Prostate gland (tissue), 2 donors: Measurements from ENCODE around the gene ABCA13. TPM values are rescaled to one million over a fixed set of nuclear protein-coding genes. Genes with fewer than 3 reads are reported as not detected.

Experiments used
- DNase-seq: peaks from one replicate; pipeline ENCODE4 v3.0.0-alpha.2; 2019; ENCODE audit warnings: low spot score
- H3K27ac ChIP-seq, 2 donors: fragments of 200-600 bp; sonication (generic); 2 replicates each; pipeline ENCODE4 v1.5.1; 2017 to 2019
- H3K27me3 ChIP-seq: fragments of 200-600 bp; sonication (generic); replicated peaks from 2 replicates; pipeline ENCODE4 v1.5.1; 2019; ENCODE audit not compliant: insufficient read depth
- H3K36me3 ChIP-seq, 2 donors: fragments of 200-600 bp; sonication (generic); 1 replicate in 1 of 2; 2 replicates in 1 of 2; pipeline versions ENCODE4 v1.5.1 to v1.8.1; 2017 to 2019
- H3K4me1 ChIP-seq: fragments of 200-600 bp; sonication (generic); replicated peaks from 2 replicates; pipeline ENCODE4 v1.5.1; 2019
- H3K4me3 ChIP-seq, 2 donors: fragments of 200-600 bp; sonication (generic); 2 replicates each; pipeline ENCODE4 v1.5.1; 2017 to 2019
- H3K9me3 ChIP-seq: fragments of 200-600 bp; sonication (generic); 2 replicates; pipeline ENCODE4 v1.5.1; 2017
- POLR2A ChIP-seq: fragments of 450-650 bp; IDR thresholded peaks from one replicate; pipeline ENCODE4 v1.6.1; 2016; ENCODE audit warnings: antibody characterized with exemption, mild to moderate bottlenecking
- POLR2AphosphoS5 ChIP-seq: sonication (generic); formaldehyde crosslinking; IDR thresholded peaks from one replicate; pipeline ENCODE4 v1.6.1; 2017; ENCODE audit warnings: antibody characterized with exemption
- WGBS: methylation state at CpG from one replicate; pipeline ENCODE4 v1.1.5; 2018; 5-methylcytosine and 5-hydroxymethylcytosine counted together
- intact Hi-C: fragments of 100-400 bp; cut with DNase I; formaldehyde crosslinking; loops from one replicate; pipeline ENCODE4 v1.14.2; 2022
- total RNA-seq, 2 donors: library from RNA; depleted of rRNA; stranded (reverse); fragments of >200 nt; gene quantifications; one replicate each; pipeline ENCODE4 v1.1.0, GENCODE V29; 2016
- TF ChIP-seq, protein P1 (sequence below), 4 experiments: fragments of 200-600 bp in 2 of 4; fragments of 450-650 bp in 2 of 4; sonication (generic) in 2 of 4; IDR thresholded peaks; 1 replicate in 3 of 4; 2 replicates in 1 of 4; pipeline ENCODE4 v1.5.1; 2016 to 2019; ENCODE audit warnings: antibody characterized with exemption in 4 of 4, mild to moderate bottlenecking in 2 of 4, moderate library complexity in 2 of 4

The ABCA13 gene
- total RNA-seq, 2 donors from 2014 or later: 0.14 to 3.5 TPM

DNA sequence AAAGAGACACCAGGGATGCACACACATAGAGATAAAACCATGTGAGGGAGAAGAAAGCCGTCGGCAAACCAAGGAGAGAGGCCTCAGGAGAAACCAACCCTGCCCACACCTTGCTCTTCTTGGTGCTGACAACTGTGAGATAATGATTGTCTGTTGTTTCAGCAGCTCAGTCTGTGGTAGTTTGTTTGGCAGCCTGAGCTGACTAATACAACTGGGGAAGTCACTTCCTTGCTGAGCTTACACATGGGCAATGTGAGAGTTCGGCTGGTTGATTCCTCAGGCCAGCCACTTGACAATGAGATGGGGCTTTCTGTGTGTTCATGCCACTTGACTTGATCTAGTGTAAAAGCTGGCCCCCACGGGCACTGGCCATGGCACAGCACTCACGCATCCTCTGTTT is 271.8 kb downstream of the ABCA13 start:
- WGBS: 93% methylated on average over 5 of the region's 5 CpGs
- H3K9me3 ChIP-seq: no peaks in the 10 kb centered on the region
- no peaks in the 10 kb centered on the region for H3K36me3 ChIP-seq
- intact Hi-C loops: no loop called here
- TF ChIP-seq POLR2A (no peak), POLR2AphosphoS5 (no peak)
- TF ChIP-seq, protein P1, sequence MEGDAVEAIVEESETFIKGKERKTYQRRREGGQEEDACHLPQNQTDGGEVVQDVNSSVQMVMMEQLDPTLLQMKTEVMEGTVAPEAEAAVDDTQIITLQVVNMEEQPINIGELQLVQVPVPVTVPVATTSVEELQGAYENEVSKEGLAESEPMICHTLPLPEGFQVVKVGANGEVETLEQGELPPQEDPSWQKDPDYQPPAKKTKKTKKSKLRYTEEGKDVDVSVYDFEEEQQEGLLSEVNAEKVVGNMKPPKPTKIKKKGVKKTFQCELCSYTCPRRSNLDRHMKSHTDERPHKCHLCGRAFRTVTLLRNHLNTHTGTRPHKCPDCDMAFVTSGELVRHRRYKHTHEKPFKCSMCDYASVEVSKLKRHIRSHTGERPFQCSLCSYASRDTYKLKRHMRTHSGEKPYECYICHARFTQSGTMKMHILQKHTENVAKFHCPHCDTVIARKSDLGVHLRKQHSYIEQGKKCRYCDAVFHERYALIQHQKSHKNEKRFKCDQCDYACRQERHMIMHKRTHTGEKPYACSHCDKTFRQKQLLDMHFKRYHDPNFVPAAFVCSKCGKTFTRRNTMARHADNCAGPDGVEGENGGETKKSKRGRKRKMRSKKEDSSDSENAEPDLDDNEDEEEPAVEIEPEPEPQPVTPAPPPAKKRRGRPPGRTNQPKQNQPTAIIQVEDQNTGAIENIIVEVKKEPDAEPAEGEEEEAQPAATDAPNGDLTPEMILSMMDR (IDR thresholded peaks at IDR 0.05): no peak
- no peaks in the 10 kb centered on the region for H3K27me3 ChIP-seq
- no peak overlapping the region for H3K27ac ChIP-seq
- no peak for DNase-seq
- H3K4me3 ChIP-seq: no peak overlapping the region
- H3K4me1 ChIP-seq: no peaks in the 10 kb centered on the region

DNA sequence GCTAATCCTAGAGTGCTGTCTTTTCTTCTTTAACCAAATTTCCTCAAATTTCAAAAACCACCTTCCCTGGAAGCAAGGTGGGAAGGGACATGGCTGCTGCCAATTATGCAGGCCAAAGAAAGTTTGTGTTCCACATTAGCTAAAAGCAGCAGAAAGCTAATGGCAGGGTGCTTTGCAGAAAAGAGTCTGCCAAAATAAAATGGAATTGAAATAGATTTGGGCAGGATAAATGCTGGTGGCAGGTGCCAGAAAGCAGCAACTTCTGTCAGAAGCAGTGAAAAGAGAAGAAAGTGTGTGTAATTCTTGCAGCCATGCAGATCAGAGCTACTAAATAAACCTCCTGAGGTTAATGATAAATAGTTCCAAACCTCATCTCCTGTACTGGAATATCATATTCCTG is 275.5 kb downstream of the ABCA13 start:
- H3K9me3 ChIP-seq: no peaks in the 10 kb centered on the region
- H3K4me1 ChIP-seq: no peaks in the 10 kb centered on the region
- intact Hi-C loops: no loop called here
- H3K36me3 ChIP-seq: no peaks in the 10 kb centered on the region
- H3K4me3 ChIP-seq: no peak overlapping the region
- TF ChIP-seq POLR2AphosphoS5 (no peak), POLR2A (no peak)
- H3K27ac ChIP-seq: no peak overlapping the region
- no peak for DNase-seq
- H3K27me3 ChIP-seq: no peaks in the 10 kb centered on the region

DNA sequence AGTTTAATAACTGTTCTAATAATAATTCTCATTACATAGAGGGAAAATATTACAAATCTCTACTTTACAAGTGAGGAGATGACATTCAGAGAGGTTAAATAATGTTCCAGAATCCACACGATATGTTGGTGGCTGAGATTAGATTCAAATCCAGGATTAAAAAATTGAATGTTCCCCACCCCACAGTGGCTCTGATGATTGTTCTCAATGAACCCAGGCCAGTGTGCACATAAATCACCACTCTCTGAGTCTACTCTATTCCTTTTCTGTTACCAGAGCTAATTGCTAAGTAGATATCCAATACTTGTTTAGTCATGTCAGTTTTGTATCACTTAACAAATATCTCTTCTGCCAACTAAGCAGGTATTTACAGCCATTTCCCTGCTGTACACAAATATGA is 281.0 kb downstream of the ABCA13 start:
- 32% methylated on average over 1 of the region's 1 CpG for WGBS
- no peaks in the 10 kb centered on the region for H3K9me3 ChIP-seq

DNA sequence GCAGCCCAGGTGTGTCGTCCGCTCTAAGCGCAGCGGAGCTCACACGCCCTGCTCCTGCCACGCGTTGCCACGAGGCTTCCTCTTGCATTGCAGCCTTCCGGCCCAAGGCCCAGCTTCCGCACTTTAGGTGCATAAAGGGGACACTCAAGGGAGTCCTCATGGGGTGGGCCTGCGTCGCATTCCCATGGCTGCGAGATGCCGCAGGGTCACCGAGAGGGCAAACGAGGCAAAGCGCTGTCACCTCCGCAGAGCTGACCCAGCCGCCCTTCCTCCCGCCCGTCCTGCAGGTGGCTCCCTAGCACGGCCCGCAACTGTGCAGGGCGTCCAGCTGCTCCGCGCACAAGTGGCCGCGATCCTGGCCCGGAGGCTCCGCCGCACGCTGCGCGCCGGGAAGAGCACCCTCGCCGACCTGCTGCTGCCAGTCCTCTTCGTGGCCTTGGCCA is 283.5 kb downstream of the ABCA13 start:
- TF ChIP-seq, protein P1 (IDR thresholded peaks at IDR 0.05): no peak
- TF ChIP-seq POLR2A: no peak
- no peak for TF ChIP-seq POLR2AphosphoS5
- no peaks in the 10 kb centered on the region for H3K9me3 ChIP-seq
- H3K27ac ChIP-seq: no peak overlapping the region
- H3K27me3 ChIP-seq: no peaks in the 10 kb centered on the region
- intact Hi-C loops: no loop called here
- H3K4me3 ChIP-seq: no peak overlapping the region
- H3K4me1 ChIP-seq: no peaks in the 10 kb centered on the region
- DNase-seq: no peak
- 92% methylated on average over 36 of the region's 38 CpGs for WGBS
- no peaks in the 10 kb centered on the region for H3K36me3 ChIP-seq

More for the DNA sequence above, 281.0 kb downstream of the ABCA13 start:
- intact Hi-C loops: no loop called here
- Histone ChIP-seq H3K27me3 (no peaks in the 10 kb centered on the region), H3K27ac (no peak overlapping the region), H3K4me3 (no peak overlapping the region), H3K36me3 (no peaks in the 10 kb centered on the region), H3K4me1 (no peaks in the 10 kb centered on the region)
- TF ChIP-seq POLR2A (no peak), POLR2AphosphoS5 (no peak)
- TF ChIP-seq, protein P1 (IDR thresholded peaks at IDR 0.05): no peak
- DNase-seq: no peak

DNA sequence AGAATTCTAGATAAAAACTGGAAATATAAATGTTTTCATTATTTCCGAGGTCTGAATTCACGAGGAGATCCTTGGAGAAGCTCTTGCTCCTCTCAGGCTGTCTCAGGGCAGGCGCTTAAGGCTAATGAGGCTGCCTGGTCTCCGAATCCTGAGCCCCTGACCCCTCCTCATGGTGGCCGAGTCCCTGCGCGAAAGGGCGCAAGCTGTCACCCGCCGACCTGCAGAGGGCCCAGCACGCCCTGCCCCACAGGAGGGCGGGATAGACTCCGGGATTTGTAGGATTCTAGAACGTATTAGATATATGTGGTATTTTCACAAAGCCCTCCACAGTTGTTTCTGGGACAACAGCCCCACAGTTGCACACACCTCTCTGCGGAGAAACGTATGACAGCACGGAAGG is 284.1 kb downstream of the ABCA13 start:
- Histone ChIP-seq H3K4me3 (no peak overlapping the region), H3K36me3 (no peaks in the 10 kb centered on the region), H3K4me1 (no peaks in the 10 kb centered on the region), H3K9me3 (no peaks in the 10 kb centered on the region), H3K27me3 (no peaks in the 10 kb centered on the region), H3K27ac (no peak overlapping the region)
- intact Hi-C loops: no loop called here
- TF ChIP-seq POLR2A (no peak), POLR2AphosphoS5 (no peak)
- TF ChIP-seq, protein P1 (IDR thresholded peaks at IDR 0.05): no peak
- 92% methylated on average over 17 of the region's 17 CpGs for WGBS
- no peak for DNase-seq
